Iris pigment epithelial cell (primary cell): ENCODE results near the gene SESN1.
A peak's percentile ranks its signal among the peaks of the same experiment; 100 is the strongest.
"Not testable (repeated sequence)": the region's sequence is repeated elsewhere in the genome, so short reads cannot be mapped to it uniquely, and the experiment has no call there.

Source experiments
- DNase-seq: peaks from one replicate; pipeline ENCODE4 v3.0.0-alpha.2; 2011; ENCODE audit warnings: low read depth

The SESN1 gene

DNA sequence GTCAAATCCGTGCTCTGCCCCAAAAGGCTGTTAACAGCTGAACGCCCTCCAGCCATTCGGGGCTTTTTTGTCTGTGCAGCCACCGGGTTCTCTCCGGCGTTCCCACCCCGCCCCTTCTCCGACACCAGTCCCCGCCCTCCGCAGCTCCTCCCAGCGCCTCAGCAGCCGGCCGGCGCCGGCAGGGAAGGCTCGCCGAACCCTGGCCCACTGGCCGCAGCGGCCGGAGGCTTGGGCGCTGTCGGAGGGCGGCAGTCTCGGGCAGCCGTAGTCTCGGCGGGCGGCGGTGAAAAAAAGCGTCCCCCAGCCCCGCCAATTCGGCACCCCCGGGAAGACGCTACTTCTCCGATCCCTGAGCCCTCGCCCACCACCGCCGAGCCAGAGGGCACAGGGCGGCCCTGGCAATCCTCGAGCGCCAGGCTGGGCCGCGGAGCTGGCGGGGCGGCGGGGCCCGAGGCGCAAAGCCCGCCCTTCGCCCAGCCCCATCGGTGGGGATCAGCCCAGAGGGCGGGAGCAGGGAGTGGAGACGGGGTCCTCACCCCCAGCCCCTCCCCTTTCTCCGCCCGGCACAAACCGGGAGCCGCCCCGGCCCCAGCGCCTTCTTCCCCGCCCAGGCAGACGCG, at the start of gene SESN1:
TSS of gene SESN1 (minus strand) at position 431 of the 620 bp plus-strand sequence. CDS start 773 bp downstream, outside the sequence.
- peak; percentile 94 for DNase-seq

DNA sequence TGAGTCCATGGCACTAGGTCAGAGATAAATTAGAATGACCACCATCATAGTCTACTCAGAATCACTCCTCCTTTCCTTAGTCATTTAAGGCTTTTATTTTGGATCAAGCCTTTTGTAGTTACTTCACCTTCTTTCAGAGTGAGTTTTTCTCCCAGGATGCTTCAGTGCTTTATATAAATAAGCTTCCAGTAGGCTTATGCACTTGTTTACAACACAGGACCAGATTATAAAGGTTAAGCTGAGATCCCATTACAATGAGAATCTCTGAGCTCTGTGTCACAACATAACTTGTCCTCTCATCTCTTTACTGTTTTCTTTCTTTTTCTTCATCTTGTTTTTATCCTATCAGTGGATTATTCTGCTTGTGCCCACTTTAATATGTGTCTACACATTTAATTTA, 48.5 kb upstream of the SESN1 start:
- DNase-seq, result peak; percentile 68

DNA sequence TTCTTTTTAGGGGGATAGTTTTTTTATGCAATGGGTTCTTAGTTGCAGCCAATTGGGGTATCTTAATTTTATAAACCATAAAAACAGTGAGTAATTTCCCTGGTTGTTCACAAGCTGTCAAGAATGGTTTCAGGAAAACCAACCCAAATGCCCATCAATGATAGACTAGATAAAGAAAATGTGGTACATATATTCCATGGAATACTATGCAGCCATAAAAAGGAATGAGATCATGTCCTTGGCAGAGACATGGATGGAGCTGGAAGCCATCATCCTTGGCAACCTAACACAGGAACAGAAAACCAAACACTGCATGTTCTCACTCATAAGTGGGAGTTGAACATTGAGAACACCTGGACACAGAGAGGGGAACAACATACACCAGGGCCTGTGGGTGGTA, 47.4 kb upstream of the SESN1 start:
- DNase-seq, result not testable (repeated sequence)

DNA sequence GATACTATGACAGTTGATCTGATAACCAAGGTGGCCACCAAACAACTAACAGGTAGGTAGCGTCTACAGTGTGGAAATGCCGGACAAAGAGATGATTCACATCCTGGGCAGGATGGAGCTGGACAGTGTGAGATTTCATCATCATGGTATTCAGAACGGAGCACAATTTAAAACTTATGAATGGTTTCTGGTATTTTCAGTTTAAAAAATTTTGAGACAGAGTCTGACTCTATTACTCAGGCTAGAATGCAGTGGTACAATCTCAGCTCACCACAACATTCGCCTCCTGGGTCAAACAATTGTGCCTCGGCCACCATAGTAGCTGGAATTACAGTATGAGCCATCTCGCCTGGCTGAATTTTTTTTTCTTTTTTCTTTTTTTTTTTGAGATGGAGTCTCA, 44.5 kb upstream of the SESN1 start:
- peak; percentile 84 for DNase-seq

DNA sequence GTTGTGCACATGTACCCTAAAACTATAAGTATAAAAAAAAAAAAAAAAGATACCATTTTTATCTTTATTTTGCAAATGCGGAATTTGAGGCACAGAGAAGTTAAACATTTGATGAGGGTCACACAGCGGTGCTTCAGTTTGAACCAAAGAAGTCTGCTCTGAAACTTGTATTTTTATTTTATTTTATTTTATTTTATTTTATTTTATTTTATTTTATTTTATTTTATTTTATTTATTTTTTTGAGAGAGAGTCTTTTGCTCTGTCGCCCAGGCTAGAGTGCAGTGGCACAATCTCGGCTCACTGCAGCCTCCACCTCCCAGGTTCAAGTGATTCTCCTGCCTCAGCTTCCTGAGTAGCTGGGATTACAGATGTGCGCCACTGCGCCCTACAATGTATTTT, 41.9 kb upstream of the SESN1 start:
- not testable (repeated sequence) for DNase-seq

DNA sequence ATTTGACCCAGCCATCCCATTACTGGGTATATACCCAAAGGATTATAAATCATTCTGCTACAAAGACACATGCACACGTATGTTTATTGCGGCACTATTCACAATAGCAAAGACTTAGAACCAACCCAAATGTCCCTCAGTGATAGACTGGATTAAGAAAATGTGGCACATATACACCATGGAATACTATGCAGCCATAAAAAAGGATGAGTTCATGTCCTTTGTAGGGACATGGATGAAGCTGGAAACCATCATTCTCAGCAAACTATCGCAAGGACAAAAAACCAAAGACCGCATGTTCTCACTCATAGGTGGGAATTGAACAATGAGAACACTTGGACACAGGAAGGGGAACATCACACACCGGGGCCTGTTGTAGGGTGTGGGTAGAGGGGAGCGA, 41.4 kb upstream of the SESN1 start:
- DNase-seq, result not testable (repeated sequence)

DNA sequence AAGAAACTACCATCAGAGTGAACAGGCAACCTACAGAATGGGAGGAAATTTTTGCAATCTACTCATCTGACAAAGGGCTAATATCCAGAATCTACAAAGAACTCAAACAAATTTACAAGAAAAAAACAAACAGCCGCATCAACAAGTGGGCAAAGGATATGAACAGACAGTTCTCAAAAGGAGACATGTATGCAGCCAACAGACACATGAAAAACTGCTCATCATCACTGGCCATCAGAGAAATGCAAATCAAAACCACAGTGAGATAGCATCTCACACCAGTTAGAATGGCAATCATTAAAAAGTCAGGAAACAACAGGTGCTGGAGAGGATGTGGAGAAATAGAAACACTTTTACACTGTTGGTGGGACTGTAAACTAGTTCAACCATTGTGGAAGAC, 41.0 kb upstream of the SESN1 start:
- DNase-seq, result not testable (repeated sequence)

DNA sequence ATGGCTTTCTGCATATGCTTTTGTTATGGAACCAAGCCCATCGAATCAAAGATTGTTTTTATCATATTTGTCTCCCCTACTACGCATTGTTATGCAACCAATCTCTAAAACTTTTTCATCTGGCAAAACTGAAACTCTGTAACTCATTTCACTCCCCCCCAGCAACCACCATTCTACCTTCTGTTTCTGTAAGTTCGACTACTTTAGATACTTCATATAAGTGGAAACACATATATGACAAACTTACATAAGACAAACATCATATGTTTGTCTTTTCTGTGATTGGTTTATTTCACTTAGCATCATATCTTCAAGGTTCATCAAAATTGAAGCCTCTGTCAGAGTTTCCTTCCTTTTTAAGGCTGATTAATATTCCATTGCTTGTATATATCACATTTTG, 35.4 kb upstream of the SESN1 start:
- DNase-seq, result no peak

DNA sequence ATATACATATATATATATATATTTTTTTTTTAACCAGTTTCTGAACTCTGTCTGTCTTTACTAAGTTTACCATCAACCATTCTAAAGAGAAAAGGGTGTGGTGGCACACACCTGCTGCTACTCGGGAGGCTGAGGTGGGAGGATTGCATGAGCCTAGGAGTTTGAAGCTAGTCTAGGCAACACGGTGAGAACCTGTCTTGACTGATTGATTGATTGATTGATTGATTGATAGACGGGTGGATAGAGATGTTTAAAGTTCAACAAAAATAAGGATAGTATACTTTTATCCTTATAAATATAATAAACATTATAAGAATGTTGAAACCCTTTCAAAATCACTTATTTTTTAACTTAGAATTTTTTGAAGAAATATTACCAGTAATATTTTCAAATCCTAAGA, 30.9 kb upstream of the SESN1 start:
- no peak for DNase-seq

DNA sequence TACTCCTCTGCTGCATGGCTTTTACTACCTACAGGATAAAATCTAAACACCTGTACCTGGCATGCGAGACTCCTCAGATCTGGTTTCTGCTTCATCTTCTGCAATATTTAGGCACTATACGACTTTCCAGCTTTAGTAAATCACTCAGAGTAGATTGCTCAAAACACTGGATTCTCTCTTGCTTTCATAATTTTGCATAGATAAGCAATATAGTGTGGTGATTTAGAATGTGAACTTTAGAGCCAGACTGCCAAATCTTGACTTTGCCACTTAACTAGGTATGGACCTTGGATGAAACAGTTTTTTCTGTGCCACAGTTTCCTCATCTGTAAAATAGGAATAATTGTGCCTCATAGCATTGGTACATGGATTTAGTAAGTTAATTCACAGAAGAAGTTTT, 29.6 kb upstream of the SESN1 start:
- DNase-seq, result no peak

DNA sequence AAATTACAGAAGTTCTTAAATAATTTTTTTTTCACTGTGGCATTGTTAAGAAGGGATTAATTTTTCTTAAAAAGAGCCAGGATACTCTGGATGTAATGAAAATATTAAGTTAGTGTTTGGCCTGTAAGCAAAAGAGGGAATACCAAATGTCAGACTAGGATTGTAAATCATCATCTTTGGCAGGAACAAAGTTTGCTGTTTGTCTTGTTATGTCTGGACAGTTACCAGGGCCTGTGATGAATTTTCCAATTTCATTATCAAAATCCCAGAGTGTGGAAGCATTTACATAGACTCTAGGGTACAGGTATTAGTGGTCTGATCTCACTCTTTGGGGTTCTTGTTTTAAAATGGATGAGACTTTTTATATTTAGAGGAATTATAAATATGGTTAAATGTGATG, 26.8 kb upstream of the SESN1 start:
- peak; percentile 36 for DNase-seq

DNA sequence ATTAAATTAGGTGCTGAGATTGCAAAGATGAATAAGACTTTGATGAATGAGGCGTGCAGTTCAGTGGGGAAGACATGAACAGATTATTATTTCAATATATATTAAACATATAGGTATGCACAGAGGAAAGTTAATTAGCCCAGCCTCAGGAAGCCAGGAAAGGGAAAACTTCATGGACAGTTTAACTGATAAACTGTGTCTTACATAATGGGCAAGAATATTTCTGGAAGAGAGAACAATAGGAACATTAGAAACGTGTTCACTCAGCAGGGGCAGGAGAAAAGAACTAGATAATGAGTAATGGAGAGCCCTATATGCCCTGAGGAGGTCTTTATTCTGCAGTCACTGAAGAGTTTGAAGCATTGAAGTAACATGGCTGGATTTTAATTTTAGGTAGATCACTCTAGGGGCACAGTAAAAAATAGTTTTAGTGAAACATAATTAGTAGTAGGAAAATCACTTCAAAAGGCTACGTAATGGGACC, 24.3 kb upstream of the SESN1 start:
- no peak for DNase-seq

DNA sequence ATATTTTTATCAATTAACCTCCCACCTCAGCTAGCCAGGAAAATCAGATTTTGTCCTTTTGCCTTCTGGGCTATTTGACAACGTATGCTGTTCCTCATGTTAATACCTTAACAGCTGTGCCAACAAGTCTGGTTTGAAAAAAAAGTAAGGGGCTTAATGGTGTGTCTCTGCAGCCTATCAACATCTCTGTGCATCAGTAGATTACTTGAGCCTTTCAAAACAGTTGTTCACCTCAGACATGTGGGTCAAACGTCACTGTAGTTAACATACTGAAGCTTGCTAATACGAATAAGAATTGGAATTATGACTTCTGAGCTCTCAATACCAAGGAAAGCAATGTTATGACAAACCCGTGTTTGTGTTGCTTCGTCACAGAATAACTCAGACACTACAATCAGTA, 23.7 kb upstream of the SESN1 start:
- DNase-seq, result no peak

DNA sequence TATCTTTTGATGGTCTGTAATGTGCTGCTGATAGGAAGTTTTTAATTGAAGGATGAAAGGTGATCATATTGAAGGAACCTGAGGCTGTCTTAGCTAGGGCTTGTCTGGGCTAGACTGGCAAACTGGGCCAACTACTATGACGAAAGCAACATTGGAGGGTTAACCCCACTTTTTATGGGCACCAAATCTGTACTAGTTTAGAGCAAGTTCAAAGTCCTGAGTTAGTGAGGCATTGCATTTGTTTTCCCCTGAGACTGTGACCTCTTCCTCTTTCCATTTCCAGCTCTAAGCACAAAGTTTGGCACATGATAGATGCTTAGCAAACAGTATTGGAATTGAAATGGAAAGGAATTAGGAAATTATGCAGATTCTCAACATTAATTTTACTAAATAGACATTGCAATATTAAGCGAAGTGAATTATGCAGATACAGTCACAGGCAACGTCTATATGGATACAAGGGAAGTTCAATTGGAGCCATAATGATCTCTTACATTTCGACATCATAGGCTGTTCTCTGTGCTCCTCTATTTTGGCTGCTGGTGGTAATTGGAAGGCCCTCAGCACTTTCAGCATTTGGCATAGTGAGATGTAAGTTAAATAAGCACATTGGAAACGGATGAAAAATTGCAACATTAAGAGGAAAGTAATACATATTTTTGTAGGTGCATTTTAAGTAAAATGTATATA, 22.8 kb upstream of the SESN1 start:
- DNase-seq, result no peak

DNA sequence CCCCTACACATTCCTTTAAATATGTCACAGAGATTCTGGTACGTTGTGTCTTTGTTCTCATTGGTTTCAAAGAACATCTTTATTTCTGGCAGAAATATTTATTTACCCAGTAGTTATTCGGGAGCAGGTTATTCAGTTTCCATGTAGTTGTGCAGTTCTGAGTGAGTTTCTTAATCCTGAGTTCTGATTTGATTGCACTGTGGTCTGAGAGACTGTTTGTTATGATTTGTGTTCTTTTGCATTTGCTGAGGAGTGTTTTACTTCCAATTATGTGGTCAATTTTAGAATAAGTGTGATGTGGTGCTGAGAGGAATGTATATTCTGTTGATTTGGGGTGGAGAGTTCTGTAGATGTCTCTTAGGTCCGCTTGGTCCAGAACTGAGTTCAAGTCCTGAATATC, 18.0 kb upstream of the SESN1 start:
- not testable (repeated sequence) for DNase-seq

DNA sequence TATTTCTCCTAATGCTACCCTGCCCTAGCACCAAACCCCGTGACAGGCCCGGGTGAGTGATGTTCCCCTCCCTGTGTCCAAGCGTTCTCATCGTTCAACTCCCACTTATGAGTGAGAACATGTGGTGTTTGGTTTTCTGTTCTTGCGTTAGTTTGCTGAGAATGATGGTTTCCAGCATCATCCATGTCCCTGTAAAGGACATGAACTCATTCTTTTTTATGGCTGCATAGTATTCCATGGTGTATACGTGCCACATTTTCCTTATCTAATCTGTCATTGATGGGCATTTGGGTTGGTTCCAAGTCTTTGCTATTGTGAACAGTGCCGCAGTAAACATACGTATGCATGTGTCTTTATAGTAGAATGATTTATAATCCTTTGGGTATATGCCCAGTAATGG, 15.0 kb upstream of the SESN1 start:
- DNase-seq, result not testable (repeated sequence)

DNA sequence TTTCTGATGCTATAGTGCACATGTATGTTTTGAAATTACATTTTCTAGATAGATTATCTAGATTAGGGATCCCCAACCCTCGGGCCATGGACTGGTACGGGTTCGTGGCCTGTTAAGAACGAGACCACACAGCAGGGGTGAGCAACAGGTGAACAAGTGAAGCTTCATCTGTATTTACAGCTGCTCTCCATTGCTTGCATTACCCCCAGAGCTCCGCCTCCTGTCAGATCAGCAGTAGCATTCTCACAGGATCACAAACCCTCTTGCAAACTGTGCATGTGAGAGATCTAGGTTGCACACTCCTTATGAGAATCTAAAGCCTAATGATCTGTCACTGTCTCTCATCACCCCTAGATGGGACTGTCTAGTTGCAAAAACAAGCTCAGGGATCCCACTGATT, 11.0 kb upstream of the SESN1 start:
- no peak for DNase-seq

DNA sequence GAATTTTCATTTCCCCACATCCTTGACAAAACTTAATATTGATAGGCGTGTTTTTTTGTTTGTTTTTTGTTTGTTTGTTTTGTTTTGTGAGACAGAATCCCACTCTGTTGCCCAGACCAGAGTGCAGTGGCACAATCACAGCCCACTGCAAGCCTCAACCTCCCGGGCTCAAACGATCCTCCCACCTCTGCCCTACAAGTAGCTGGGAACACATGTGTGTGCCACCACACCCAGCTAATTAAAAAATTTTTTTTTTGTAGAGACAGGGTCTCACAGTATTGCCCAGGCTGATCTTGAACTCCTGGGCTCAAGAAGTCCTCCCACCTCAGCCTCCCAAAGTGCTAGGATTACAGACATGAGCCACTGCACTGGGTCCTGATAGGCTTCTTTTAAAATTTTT, 9.9 kb upstream of the SESN1 start:
- DNase-seq, result no peak

DNA sequence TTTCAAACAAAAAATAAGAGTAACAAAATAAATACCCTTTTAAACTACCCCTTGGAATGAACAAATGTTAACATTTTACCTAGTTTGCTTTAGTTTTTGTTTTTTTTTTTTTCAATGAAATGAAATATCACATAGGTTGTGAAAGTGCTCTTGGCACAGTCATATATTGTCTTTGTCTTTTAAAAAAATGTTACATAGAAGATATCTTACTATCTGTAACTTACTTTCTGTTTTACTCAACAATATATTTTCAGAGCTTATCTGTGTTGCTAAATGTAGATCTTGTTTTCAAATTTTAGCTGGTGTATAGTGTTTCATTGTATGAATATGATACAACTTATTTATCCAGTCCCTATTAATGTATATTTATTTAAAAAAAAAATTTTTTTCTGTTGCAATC, 9.3 kb upstream of the SESN1 start:
- DNase-seq, result no peak

DNA sequence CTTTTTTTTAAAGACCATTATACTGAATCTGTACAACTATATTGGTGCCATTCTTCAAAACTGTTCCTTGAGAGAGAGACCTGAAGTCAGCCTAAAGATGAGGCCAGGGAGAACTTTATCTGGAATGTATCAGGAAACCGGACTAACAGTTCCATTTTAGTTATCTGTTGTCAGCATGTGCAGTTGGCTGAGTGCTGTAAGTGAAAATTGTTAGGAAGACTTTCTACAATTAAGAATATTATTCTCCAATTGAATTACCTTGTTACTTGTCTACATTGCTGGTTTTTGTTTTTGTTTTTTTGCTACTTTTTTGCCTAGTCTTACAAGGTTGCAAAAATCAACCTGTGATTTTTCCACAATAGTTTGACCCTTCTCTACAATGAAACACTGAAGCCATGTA, 8.1 kb upstream of the SESN1 start:
- DNase-seq, result no peak

DNA sequence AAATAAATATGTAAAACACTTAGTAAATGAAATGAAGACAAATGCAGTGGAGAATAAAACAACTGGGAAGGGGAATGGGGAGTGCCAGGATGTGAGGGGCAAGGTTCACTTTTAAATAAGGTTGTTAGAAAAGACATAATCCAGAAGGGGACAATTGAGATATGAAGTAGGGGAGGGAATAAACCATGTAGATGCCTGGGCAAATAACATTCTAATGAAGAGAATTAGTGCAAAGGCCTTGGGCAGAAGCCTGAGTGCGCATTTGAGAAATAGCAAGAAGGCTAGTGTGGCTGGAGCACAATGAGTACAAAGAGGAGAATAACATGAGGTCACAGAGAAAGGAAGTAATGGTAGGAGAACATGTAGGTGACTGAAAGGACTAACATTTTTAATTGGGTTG, 3.0 kb upstream of the SESN1 start:
- DNase-seq, result no peak

DNA sequence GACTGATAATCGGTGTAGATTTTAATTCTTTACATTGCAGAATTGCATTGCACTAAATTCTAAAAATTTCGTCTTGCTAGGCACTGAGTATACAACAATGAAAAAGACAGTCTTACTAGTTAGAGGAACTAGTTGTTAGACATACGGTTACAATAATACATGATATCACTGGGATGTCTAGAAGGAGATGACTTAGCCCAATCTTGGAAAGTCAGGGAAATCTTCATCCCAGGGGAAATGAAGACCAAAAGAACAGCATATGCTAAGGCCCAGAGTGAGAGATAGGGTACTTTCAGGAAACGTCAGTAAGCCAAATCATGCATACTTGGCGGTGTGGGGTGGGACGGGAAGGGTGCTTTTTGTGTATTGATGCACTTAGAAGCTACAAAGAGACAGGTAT, 1.6 kb upstream of the SESN1 start:
- DNase-seq, result no peak

DNA sequence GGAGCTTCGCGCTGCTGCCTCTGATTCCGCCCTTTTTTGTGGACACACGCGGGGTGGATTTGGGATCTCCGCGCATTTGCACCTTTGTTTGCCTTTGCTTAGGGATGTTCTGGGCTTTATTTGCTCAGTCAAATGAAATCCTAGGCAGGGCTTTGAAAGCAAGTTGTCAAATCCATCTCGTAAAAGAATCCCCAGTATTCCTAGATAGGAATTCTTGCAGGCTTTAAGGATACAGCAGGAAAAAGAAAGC, 1.1 kb upstream of the SESN1 start:
- no peak for DNase-seq
